HEK293 (cell line): ENCODE data around the gene GNAT1.

Experiments used
- CTCF ChIA-PET: fragments of 350-600 bp; formaldehyde crosslinking; extraction: SDS; loops from one replicate; lab custom pipeline; 2021; ENCODE audit warnings: antibody characterized with exemption; lab: Yijun Ruan, JAX
- POLR2A ChIA-PET: fragments of 300-600 bp; formaldehyde crosslinking; extraction: SDS; loops from one replicate; lab custom pipeline; 2020; ENCODE audit warnings: antibody characterized with exemption, inconsistent platforms; lab: Yijun Ruan, JAX
- H3K27ac ChIP-seq: fragments of 200-500 bp; sonication (Bioruptor generic); 2 replicates; pipeline ENCODE4 v1.5.1; 2014; ENCODE audit warnings: low read depth, low read length, control low read depth, inconsistent platforms; ENCODE audit errors: extremely low read depth
- H3K36me3 ChIP-seq, 2 experiments: fragments of 200-500 bp in 1 of 2; sonication (Bioruptor generic) in 1 of 2; 1 replicate in 1 of 2; 2 replicates in 1 of 2; pipeline ENCODE4 v1.5.1; 2014 to 2017; ENCODE audit warnings: inconsistent platforms in 2 of 2, low read length in 2 of 2; ENCODE audit not compliant: control insufficient read depth in 2 of 2, insufficient read depth in 1 of 2
- H3K4me1 ChIP-seq: fragments of 200-500 bp; sonication (Bioruptor generic); 2 replicates; pipeline ENCODE4 v1.5.1; 2014; ENCODE audit warnings: mild to moderate bottlenecking, low read length, inconsistent platforms; ENCODE audit not compliant: control insufficient read depth, insufficient read depth
- H3K4me3 ChIP-seq: 2 replicates; pipeline ENCODE4 v1.5.1; 2011; ENCODE audit warnings: low read depth, mild to moderate bottlenecking, control low read depth, low read length, moderate library complexity
- H3K9me3 ChIP-seq: fragments of 200-500 bp; sonication (Bioruptor generic); 2 replicates; pipeline ENCODE4 v1.5.1; 2014; ENCODE audit warnings: low read depth, low read length, inconsistent platforms; ENCODE audit not compliant: control insufficient read depth, insufficient read depth
- GLIS2 ChIP-seq: fragments of 450-650 bp; formaldehyde crosslinking; IDR thresholded peaks from 2 replicates; pipeline ENCODE4 v1.5.1; 2016; ENCODE audit warnings: missing biosample characterization, missing genetic modification characterization
- IKZF3 ChIP-seq: fragments of 450-650 bp; IDR thresholded peaks from 2 replicates; pipeline ENCODE4 v1.5.0; 2018; ENCODE audit warnings: missing biosample characterization, mild to moderate bottlenecking, missing genetic modification characterization, moderate library complexity
- KLF1 ChIP-seq: fragments of 450-650 bp; formaldehyde crosslinking; IDR thresholded peaks from 2 replicates; pipeline ENCODE4 v1.5.1; 2016; ENCODE audit warnings: missing biosample characterization, missing genetic modification characterization
- KLF10 ChIP-seq: fragments of 450-650 bp; IDR thresholded peaks from 2 replicates; pipeline ENCODE4 v1.5.1; 2018; ENCODE audit warnings: missing biosample characterization, mild to moderate bottlenecking, missing genetic modification characterization
- PATZ1 ChIP-seq: fragments of 450-650 bp; formaldehyde crosslinking; IDR thresholded peaks from 2 replicates; pipeline ENCODE4 v1.5.1; 2016; ENCODE audit warnings: missing biosample characterization, missing genetic modification characterization
- REPIN1 ChIP-seq: fragments of 450-650 bp; formaldehyde crosslinking; IDR thresholded peaks from 2 replicates; pipeline ENCODE4 v1.5.1; 2017; ENCODE audit warnings: missing biosample characterization, missing genetic modification characterization, low read depth
- SCRT1 ChIP-seq: fragments of 450-650 bp; formaldehyde crosslinking; IDR thresholded peaks from 2 replicates; pipeline ENCODE4 v1.5.1; 2016; ENCODE audit warnings: missing biosample characterization, missing genetic modification characterization, borderline replicate concordance
- TRIM28 ChIP-seq: IDR thresholded peaks from 2 replicates; pipeline ENCODE4 v1.6.1; 2011; ENCODE audit warnings: low read length, control low read depth, borderline replicate concordance
- ZBTB10 ChIP-seq: fragments of 450-650 bp; formaldehyde crosslinking; IDR thresholded peaks from 2 replicates; pipeline ENCODE4 v1.5.1; 2016; ENCODE audit warnings: missing biosample characterization, missing genetic modification characterization
- ZBTB48 ChIP-seq: fragments of 450-650 bp; formaldehyde crosslinking; IDR thresholded peaks from 2 replicates; pipeline ENCODE4 v1.5.1; 2016; ENCODE audit warnings: missing biosample characterization, missing genetic modification characterization
- ZEB2 ChIP-seq: fragments of 450-650 bp; formaldehyde crosslinking; IDR thresholded peaks from 2 replicates; pipeline ENCODE4 v1.5.1; 2016; ENCODE audit warnings: missing biosample characterization, missing genetic modification characterization
- ZFP3 ChIP-seq: fragments of 450-650 bp; formaldehyde crosslinking; IDR thresholded peaks from 2 replicates; pipeline ENCODE4 v1.5.1; 2016; ENCODE audit warnings: low read depth, missing biosample characterization, missing genetic modification characterization
- ZFP37 ChIP-seq: fragments of 450-650 bp; formaldehyde crosslinking; IDR thresholded peaks from 2 replicates; pipeline ENCODE4 v1.5.1; 2016; ENCODE audit warnings: missing biosample characterization, missing genetic modification characterization
- ZFP69B ChIP-seq: fragments of 450-650 bp; formaldehyde crosslinking; IDR thresholded peaks from 2 replicates; pipeline ENCODE4 v1.5.1; 2016; ENCODE audit warnings: missing biosample characterization, missing genetic modification characterization
- ZNF121 ChIP-seq: fragments of 450-650 bp; formaldehyde crosslinking; IDR thresholded peaks from 2 replicates; pipeline ENCODE4 v1.5.1; 2016; ENCODE audit warnings: missing biosample characterization, missing genetic modification characterization
- ZNF140 ChIP-seq: fragments of 450-650 bp; formaldehyde crosslinking; IDR thresholded peaks from 2 replicates; pipeline ENCODE4 v1.5.1; 2016; ENCODE audit warnings: missing biosample characterization, missing genetic modification characterization
- ZNF223 ChIP-seq: fragments of 450-650 bp; formaldehyde crosslinking; IDR thresholded peaks from 2 replicates; pipeline ENCODE4 v1.5.1; 2016; ENCODE audit warnings: missing biosample characterization, missing genetic modification characterization
- ZNF24 ChIP-seq: fragments of 450-650 bp; formaldehyde crosslinking; IDR thresholded peaks from 2 replicates; pipeline ENCODE4 v1.5.1; 2016; ENCODE audit warnings: missing biosample characterization, missing genetic modification characterization
- ZNF324 ChIP-seq: fragments of 450-650 bp; formaldehyde crosslinking; IDR thresholded peaks from 2 replicates; pipeline ENCODE4 v1.5.1; 2016; ENCODE audit warnings: missing biosample characterization, missing genetic modification characterization
- ZNF391 ChIP-seq: fragments of 450-650 bp; formaldehyde crosslinking; IDR thresholded peaks from 2 replicates; pipeline ENCODE4 v1.5.1; 2016; ENCODE audit warnings: low read depth, missing biosample characterization, missing genetic modification characterization, borderline replicate concordance
- ZNF660 ChIP-seq: fragments of 450-650 bp; IDR thresholded peaks from 2 replicates; pipeline ENCODE4 v1.5.1; 2018; ENCODE audit warnings: missing biosample characterization, mild to moderate bottlenecking, missing genetic modification characterization
- ZNF692 ChIP-seq: fragments of 450-650 bp; formaldehyde crosslinking; IDR thresholded peaks from 2 replicates; pipeline ENCODE4 v1.5.1; 2016; ENCODE audit warnings: missing biosample characterization, missing genetic modification characterization
- ZNF76 ChIP-seq: fragments of 450-650 bp; formaldehyde crosslinking; IDR thresholded peaks from 2 replicates; pipeline ENCODE4; 2016; ENCODE audit warnings: low read depth, missing biosample characterization, missing genetic modification characterization, borderline replicate concordance
- ZSCAN30 ChIP-seq: fragments of 450-650 bp; IDR thresholded peaks from 2 replicates; pipeline ENCODE4 v1.5.1; 2018; ENCODE audit warnings: missing biosample characterization, mild to moderate bottlenecking, missing genetic modification characterization, moderate library complexity
- TF ChIP-seq, protein P1 (sequence below): sonication (generic); formaldehyde crosslinking; IDR thresholded peaks from 2 replicates; pipeline ENCODE4 v1.8.1; 2022; ENCODE audit warnings: mild to moderate bottlenecking, moderate library complexity, missing genetic modification reagents
- TF ChIP-seq, protein P2 (sequence below): fragments of 450-650 bp; formaldehyde crosslinking; IDR thresholded peaks from 2 replicates; pipeline ENCODE4 v1.5.1; 2017; ENCODE audit warnings: missing biosample characterization, missing genetic modification characterization

GNAT1 gene

DNA sequence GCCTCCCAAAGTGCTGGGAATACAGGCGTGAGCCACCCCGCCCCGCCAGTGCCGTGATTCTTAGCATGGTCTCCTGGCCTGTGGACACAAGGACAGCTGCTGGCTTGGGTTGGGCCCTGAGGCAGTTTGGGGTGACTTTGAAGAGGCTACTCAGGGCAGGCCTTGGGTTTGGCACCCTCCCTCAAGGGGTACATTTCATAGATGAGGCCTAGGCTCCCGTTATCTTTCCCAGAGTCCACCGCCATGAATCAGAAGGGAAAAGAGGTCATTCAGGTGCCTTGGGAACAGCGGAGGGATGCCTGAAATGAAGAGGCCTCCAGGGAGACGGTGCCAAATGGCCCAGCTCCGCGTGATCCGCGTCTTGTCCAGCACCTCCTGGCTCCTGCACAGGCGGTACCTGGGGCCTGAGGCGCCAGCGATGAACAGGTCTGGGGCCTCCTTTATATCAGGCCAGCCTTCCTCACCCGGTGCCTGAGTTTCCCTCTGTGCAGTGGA is 53.9 kb downstream of the GNAT1 start (continued):
- TF ChIP-seq ZNF391 (tag by site-specific recombination) (no peak), ZFP3 (no peak), ZFP37 (tag by site-specific recombination) (no peak), TRIM28 (no peak)

DNA sequence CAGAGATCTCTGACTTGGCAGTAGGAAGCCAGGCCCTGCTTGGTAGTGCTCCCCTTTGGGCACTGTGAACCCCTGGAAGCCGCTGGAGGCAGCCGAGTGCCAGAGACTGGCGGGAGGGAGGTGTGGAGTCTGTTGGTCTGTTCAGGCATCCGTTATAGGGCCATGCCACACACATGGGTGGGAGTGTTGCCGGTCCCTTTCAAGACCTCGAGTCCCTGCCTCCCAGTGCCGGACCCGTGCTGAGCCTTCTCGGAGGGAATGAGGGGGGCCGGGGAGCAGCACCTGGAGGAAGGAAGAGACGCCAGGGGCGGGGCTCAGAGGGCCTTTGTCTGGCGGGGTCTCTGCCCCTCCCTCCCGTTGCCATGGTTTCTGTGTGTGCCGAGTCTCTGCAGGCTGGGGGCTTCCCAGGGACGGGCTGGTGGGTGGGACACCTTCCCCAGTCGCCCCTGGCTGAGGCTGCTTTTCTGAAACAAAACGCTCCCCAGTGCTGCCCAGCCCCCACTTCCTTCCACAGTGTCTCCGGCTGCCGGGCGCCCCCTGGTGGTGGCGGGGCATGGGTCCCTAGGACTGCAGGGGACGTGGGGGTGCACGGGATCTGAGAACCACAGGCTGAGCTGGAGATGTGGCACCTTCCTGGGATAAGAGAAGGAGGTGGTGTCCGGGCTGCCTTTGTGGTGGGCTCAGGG is 54.6 kb downstream of the GNAT1 start:
- Histone ChIP-seq H3K4me3 (peak overlapping the region; percentile 26), H3K36me3 (peaks cover 0 to 3% of the 10 kb centered on the region in 2 experiments; a peak in 2 of 3 replicates), H3K4me1 (peaks cover 6% of the 10 kb centered on the region; the same call in 1 of the 2 replicates), H3K9me3 (no peaks in the 10 kb centered on the region), H3K27ac (peak overlapping the region; percentile 43)
- POLR2A ChIA-PET = interaction anchor here (0.7 to 1.8 kb wide), 4 partner anchors 10 to 19 kb away, joined by 3 to 17 read pairs (median 6); partner anchors contain the start of gene GNAI2
- CTCF ChIA-PET = interaction anchor here (0.6 to 5.5 kb wide), 26 partner anchors 9 to 455 kb away, joined by 3 to 71 read pairs (median 5); partner anchors contain the start of genes GNAI2, GNAT1, IFRD2 and LSMEM2
- TF ChIP-seq KLF1 (tag by site-specific recombination) (peak; percentile 31; the same call in 1 of the 2 replicates), SCRT1 (tag by site-specific recombination) (no peak), ZNF692 (peak; percentile 38; the same call in 1 of the 2 replicates), ZNF324 (tag by site-specific recombination) (peak; percentile 51; the same call in 1 of the 2 replicates), ZSCAN30 (tag by site-specific recombination) (peak; percentile 61; the same call in 1 of the 2 replicates), ZBTB48 (tag by site-specific recombination) (peak; percentile 83), ZNF24 (peak; percentile 60; the same call in 1 of the 2 replicates), ZEB2 (tag by site-specific recombination) (0 out of 2 replicates have a peak, but pooled peaks have one; percentile 39), ZNF660 (tag by site-specific recombination) (peak; percentile 57; the same call in 1 of the 2 replicates), ZNF121 (tag by site-specific recombination) (no peak), ZFP69B (0 out of 2 replicates have a peak, but pooled peaks have one; percentile 15), IKZF3 (tag by site-specific recombination) (0 out of 2 replicates have a peak, but pooled peaks have one; percentile 15), GLIS2 (tag by site-specific recombination) (peak; percentile 59; the same call in 1 of the 2 replicates), ZBTB10 (tag by site-specific recombination) (peak; percentile 80; the same call in 1 of the 2 replicates), ZNF140 (tag by site-specific recombination) (no peak), KLF10 (tag by site-specific recombination) (peak; percentile 58; the same call in 1 of the 2 replicates), ZNF223 (tag by site-specific recombination) (no peak), REPIN1 (tag by site-specific recombination) (no peak), PATZ1 (tag by site-specific recombination) (peak; percentile 91), ZNF76 (tag by site-specific recombination) (no peak)
- TF ChIP-seq, protein P1, sequence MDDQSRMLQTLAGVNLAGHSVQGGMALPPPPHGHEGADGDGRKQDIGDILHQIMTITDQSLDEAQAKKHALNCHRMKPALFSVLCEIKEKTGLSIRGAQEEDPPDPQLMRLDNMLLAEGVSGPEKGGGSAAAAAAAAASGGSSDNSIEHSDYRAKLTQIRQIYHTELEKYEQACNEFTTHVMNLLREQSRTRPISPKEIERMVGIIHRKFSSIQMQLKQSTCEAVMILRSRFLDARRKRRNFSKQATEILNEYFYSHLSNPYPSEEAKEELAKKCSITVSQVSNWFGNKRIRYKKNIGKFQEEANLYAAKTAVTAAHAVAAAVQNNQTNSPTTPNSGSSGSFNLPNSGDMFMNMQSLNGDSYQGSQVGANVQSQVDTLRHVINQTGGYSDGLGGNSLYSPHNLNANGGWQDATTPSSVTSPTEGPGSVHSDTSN (CRISPR knock-in tag) = no peak
- TF ChIP-seq, protein P2, sequence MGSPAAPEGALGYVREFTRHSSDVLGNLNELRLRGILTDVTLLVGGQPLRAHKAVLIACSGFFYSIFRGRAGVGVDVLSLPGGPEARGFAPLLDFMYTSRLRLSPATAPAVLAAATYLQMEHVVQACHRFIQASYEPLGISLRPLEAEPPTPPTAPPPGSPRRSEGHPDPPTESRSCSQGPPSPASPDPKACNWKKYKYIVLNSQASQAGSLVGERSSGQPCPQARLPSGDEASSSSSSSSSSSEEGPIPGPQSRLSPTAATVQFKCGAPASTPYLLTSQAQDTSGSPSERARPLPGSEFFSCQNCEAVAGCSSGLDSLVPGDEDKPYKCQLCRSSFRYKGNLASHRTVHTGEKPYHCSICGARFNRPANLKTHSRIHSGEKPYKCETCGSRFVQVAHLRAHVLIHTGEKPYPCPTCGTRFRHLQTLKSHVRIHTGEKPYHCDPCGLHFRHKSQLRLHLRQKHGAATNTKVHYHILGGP = no peak
